Measurements from ENCODE around the gene MTCP1. TPM values are rescaled to one million over a fixed set of nuclear protein-coding genes. Genes with fewer than 3 reads are reported as not detected.

Gene MTCP1
- total RNA-seq, 1 donor from 2014 or later, result 16.8 TPM

DNA sequence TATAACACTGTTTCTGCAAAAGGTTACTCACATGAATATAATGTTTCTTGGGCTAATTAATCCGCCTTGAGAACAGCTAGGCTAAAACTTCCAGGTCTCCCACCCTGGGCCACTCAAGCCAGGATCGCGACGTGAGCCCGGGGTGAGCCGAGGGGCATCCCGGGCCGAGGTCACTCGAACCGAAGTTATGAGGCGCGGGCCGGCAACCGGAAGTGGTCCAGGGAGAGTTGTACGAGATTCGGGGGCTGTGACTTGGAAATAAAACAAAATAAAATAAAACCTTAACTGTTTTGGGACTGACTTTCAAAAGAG lies 317 bp downstream of the MTCP1 start:
- Histone ChIP-seq H3K9me3 (no peaks in the 10 kb centered on the region), H3K27ac (peak overlapping the region; percentile 85), H3K4me3 (peak overlapping the region; percentile 64), H3K4me1 (peaks cover 6% of the 10 kb centered on the region), H3K36me3 (no peaks in the 10 kb centered on the region), H3K27me3 (no peaks in the 10 kb centered on the region)
- ATAC-seq (no peak), DNase-seq (no peak)
- intact Hi-C loops (cut with DNase I), result no loop called here
- TF ChIP-seq, protein P1, sequence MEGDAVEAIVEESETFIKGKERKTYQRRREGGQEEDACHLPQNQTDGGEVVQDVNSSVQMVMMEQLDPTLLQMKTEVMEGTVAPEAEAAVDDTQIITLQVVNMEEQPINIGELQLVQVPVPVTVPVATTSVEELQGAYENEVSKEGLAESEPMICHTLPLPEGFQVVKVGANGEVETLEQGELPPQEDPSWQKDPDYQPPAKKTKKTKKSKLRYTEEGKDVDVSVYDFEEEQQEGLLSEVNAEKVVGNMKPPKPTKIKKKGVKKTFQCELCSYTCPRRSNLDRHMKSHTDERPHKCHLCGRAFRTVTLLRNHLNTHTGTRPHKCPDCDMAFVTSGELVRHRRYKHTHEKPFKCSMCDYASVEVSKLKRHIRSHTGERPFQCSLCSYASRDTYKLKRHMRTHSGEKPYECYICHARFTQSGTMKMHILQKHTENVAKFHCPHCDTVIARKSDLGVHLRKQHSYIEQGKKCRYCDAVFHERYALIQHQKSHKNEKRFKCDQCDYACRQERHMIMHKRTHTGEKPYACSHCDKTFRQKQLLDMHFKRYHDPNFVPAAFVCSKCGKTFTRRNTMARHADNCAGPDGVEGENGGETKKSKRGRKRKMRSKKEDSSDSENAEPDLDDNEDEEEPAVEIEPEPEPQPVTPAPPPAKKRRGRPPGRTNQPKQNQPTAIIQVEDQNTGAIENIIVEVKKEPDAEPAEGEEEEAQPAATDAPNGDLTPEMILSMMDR (IDR thresholded peaks at IDR 0.05), result no peak

DNA sequence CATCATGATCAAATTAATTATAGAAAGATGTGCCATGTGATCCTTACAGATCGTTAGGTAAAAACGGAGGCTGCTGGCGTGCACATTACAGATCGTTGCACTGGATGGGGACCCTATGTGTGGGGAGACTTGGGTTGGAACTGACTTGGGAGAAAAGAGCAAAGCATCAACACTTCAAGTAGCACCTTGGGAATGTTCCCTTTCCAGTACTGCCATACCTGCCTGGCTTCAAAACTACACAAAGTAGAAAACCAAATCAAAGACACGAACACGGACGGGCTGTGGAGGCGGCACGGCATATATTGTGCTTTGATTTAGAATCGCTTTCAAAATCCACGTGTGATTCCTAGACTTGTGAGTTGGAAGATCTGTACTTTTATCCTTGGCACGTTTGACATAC lies 898 bp downstream of the MTCP1 start:
- Histone ChIP-seq H3K9me3 (no peaks in the 10 kb centered on the region), H3K4me1 (peaks cover 6% of the 10 kb centered on the region), H3K36me3 (no peaks in the 10 kb centered on the region), H3K4me3 (peak overlapping the region; percentile 64), H3K27me3 (no peaks in the 10 kb centered on the region), H3K27ac (no peak overlapping the region)
- intact Hi-C loops (cut with DNase I), result no loop called here
- no peak for DNase-seq
- no peak for ATAC-seq
- TF ChIP-seq, protein P1 (IDR thresholded peaks at IDR 0.05), result no peak

DNA sequence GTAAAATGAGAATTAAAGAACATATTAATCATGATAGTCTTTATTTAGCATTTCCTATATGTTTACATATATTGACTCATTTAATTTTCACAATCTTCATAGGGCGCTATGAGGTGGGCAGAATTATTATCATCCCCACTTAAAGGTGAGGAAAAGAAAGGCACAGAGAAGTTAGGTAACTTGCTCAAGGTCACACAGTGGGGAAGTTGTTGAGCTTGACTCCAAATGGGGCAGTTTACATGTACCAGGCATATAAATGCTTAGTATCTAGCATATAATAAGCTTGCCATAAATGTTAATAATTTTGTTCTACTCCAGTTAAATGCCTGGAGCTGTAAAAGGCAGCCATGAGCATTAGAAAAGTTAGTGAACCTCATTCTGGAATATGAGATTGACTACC lies 1.5 kb downstream of the MTCP1 start:
- Histone ChIP-seq H3K27ac (no peak overlapping the region), H3K4me3 (peak overlapping the region; percentile 64), H3K36me3 (no peaks in the 10 kb centered on the region), H3K9me3 (no peaks in the 10 kb centered on the region), H3K4me1 (peaks cover 6% of the 10 kb centered on the region), H3K27me3 (no peaks in the 10 kb centered on the region)
- intact Hi-C loops (cut with DNase I), result no loop called here
- TF ChIP-seq, protein P1 (IDR thresholded peaks at IDR 0.05), result no peak
- ATAC-seq (no peak), DNase-seq (no peak)

DNA sequence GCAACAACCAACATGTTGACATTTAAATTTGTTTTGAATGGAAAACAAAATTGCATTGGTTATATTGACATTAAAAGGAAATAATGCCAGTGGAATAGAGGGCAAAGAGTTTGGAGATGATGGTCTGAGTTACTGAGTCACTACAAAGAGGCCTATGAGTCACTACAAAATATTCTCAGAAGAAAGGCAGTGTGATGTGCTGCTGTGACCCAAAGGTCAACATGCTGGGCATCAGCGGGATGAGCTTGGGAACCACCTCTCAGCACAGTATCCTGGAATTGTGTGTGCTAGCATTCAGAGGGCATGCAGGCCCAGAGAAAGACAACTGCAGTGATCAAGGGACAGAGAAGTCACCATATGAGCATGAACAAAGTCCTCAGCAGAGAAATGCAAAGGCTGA lies 2.8 kb downstream of the MTCP1 start:
- Histone ChIP-seq H3K9me3 (no peaks in the 10 kb centered on the region), H3K4me1 (peaks cover 6% of the 10 kb centered on the region), H3K4me3 (no peak overlapping the region), H3K27ac (no peak overlapping the region), H3K27me3 (no peaks in the 10 kb centered on the region), H3K36me3 (no peaks in the 10 kb centered on the region)
- intact Hi-C loops (cut with DNase I), result no loop called here
- DNase-seq (no peak), ATAC-seq (no peak)
- TF ChIP-seq, protein P1 (IDR thresholded peaks at IDR 0.05), result no peak

DNA sequence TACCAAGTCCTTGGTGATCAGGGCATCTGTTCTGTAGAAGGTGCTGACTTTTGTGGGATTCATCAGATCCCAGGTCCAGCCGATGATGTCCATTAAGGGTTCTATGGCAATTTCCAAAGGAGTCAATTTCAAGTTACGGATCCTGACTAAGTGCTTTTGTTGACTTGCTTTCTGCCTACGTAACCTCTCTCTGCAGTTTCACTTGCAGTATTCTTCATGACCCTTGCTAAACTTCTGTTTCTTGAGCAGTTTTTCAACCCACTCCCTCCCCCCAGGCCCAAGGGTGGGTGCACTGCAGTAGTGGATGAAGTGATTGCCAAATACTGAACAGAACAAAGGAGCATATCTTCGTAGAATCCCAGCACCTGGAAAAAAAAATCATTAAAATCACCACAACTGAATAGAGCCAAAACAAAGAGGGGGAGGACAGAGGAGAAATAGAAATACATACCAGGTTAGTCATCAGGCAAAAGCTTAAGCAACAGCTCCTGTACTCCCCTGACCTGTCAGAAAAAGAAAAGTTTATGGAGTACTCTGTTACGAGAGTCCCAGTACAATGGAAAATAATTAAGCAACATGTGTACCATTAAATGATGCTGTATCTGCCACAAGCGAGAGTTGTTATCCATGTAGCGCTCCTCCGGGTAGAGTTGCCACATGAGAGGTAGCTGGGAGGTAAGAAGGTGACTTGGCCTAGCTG lies 5.8 kb downstream of the MTCP1 start:
- no peaks in the 10 kb centered on the region for H3K9me3 ChIP-seq
- H3K27ac ChIP-seq, result no peak overlapping the region

More for the DNA sequence above, 5.8 kb downstream of the MTCP1 start:
- Histone ChIP-seq H3K4me1 (peaks cover 6% of the 10 kb centered on the region), H3K36me3 (no peaks in the 10 kb centered on the region), H3K27me3 (no peaks in the 10 kb centered on the region), H3K4me3 (no peak overlapping the region)
- ATAC-seq (no peak), DNase-seq (no peak)
- TF ChIP-seq, protein P1 (IDR thresholded peaks at IDR 0.05), result no peak
- intact Hi-C loops (cut with DNase I), result no loop called here
